Posterior cingulate gyrus (tissue), 11 donors: ENCODE data around the gene FLRT2.

ENCODE experiments used
- DNase-seq, 10 donors: peaks; one replicate each; pipeline versions ENCODE4 v3.0.0 to v3.0.0-alpha.2; 2020 to 2021; ENCODE audit warnings: mixed read lengths in 3 of 10
- intact Hi-C: fragments of 100-400 bp; cut with DNase I; formaldehyde crosslinking; loops from one replicate; pipeline ENCODE4 v1.15.1; 2023

FLRT2 gene

GRCh38 chr14:85528897-85529631 lies 880 bp upstream of the FLRT2 start:
- intact Hi-C loops = no loop called here
- DNase-seq = peak in 5 of 10 donors; percentile 26 to 77 (median 53)

GRCh38 chr14:85530626-85531025 lies 682 bp downstream of the FLRT2 start:
- no peak for DNase-seq
- intact Hi-C loops = no loop called here

- peak in 9 of 10 donors; percentile 16 to 90 (median 46) for DNase-seq
- intact Hi-C loops = no loop called here
Measured at GRCh38 chr14:85531141-85531586, 1.2 kb downstream of the FLRT2 start.

GRCh38 chr14:85531587-85532373 lies 1.8 kb downstream of the FLRT2 start:
- intact Hi-C loops = no loop called here
- DNase-seq = peak in 9 of 10 donors; percentile 20 to 93 (median 66)

GRCh38 chr14:85532374-85533022 lies 2.6 kb downstream of the FLRT2 start:
- intact Hi-C loops = no loop called here
- no peak for DNase-seq

- DNase-seq = peak in 9 of 10 donors; percentile 47 to 95 (median 72)
- intact Hi-C loops = no loop called here
Measured at GRCh38 chr14:85533023-85533860, 3.3 kb downstream of the FLRT2 start.

- DNase-seq = peak in 5 of 10 donors; percentile 13 to 84 (median 76)
- intact Hi-C loops = no loop called here
Measured at GRCh38 chr14:85533861-85534291, 3.9 kb downstream of the FLRT2 start.

- intact Hi-C loops = no loop called here
Measured at GRCh38 chr14:85534458-85535293, 4.7 kb downstream of the FLRT2 start.

GRCh38 chr14:85535321-85535720 lies 5.4 kb downstream of the FLRT2 start:
- intact Hi-C loops = no loop called here
- no peak for DNase-seq

More at GRCh38 chr14:85534458-85535293, 4.7 kb downstream of the FLRT2 start:
- peak in 6 of 10 donors; percentile 17 to 90 (median 54) for DNase-seq

GRCh38 chr14:85535991-85536832 lies 6.3 kb downstream of the FLRT2 start:
- intact Hi-C loops = no loop called here
- no peak for DNase-seq

- intact Hi-C loops = no loop called here
- no peak for DNase-seq
Measured at GRCh38 chr14:85536833-85537190, 6.9 kb downstream of the FLRT2 start.

GRCh38 chr14:85537526-85537925 lies 7.6 kb downstream of the FLRT2 start:
- no peak for DNase-seq
- intact Hi-C loops = no loop called here

GRCh38 chr14:85538636-85539035 lies 8.7 kb downstream of the FLRT2 start:
- intact Hi-C loops = no loop called here
- no peak for DNase-seq

- intact Hi-C loops = no loop called here
- no peak for DNase-seq
Measured at GRCh38 chr14:85539510-85539909, 9.6 kb downstream of the FLRT2 start.

GRCh38 chr14:85542623-85543022 lies 12.7 kb downstream of the FLRT2 start:
- intact Hi-C loops = no loop called here
- DNase-seq = no peak

GRCh38 chr14:85545738-85546137 lies 15.8 kb downstream of the FLRT2 start:
- DNase-seq = no peak
- intact Hi-C loops = no loop called here

GRCh38 chr14:85546390-85546789 lies 16.4 kb downstream of the FLRT2 start:
- intact Hi-C loops = no loop called here
- DNase-seq = no peak

GRCh38 chr14:85549697-85550096 lies 19.8 kb downstream of the FLRT2 start:
- no peak for DNase-seq
- intact Hi-C loops = no loop called here
